HEK293 (cell line): Measurements from ENCODE around the gene CEMIP2.

Experiments used
- CTCF ChIA-PET: fragments of 350-600 bp; formaldehyde crosslinking; extraction: SDS; loops from one replicate; lab custom pipeline; 2021; ENCODE audit warnings: antibody characterized with exemption; lab: Yijun Ruan, JAX
- POLR2A ChIA-PET: fragments of 300-600 bp; formaldehyde crosslinking; extraction: SDS; loops from one replicate; lab custom pipeline; 2020; ENCODE audit warnings: antibody characterized with exemption, inconsistent platforms; lab: Yijun Ruan, JAX
- H3K27ac ChIP-seq: fragments of 200-500 bp; sonication (Bioruptor generic); 2 replicates; pipeline ENCODE4 v1.5.1; 2014; ENCODE audit warnings: low read depth, low read length, control low read depth, inconsistent platforms; ENCODE audit errors: extremely low read depth
- H3K36me3 ChIP-seq, 2 experiments: fragments of 200-500 bp in 1 of 2; sonication (Bioruptor generic) in 1 of 2; 1 replicate in 1 of 2; 2 replicates in 1 of 2; pipeline ENCODE4 v1.5.1; 2014 to 2017; ENCODE audit warnings: inconsistent platforms in 2 of 2, low read length in 2 of 2; ENCODE audit not compliant: control insufficient read depth in 2 of 2, insufficient read depth in 1 of 2
- H3K4me1 ChIP-seq: fragments of 200-500 bp; sonication (Bioruptor generic); 2 replicates; pipeline ENCODE4 v1.5.1; 2014; ENCODE audit warnings: mild to moderate bottlenecking, low read length, inconsistent platforms; ENCODE audit not compliant: control insufficient read depth, insufficient read depth
- H3K4me3 ChIP-seq: 2 replicates; pipeline ENCODE4 v1.5.1; 2011; ENCODE audit warnings: low read depth, mild to moderate bottlenecking, control low read depth, low read length, moderate library complexity
- H3K9me3 ChIP-seq: fragments of 200-500 bp; sonication (Bioruptor generic); 2 replicates; pipeline ENCODE4 v1.5.1; 2014; ENCODE audit warnings: low read depth, low read length, inconsistent platforms; ENCODE audit not compliant: control insufficient read depth, insufficient read depth
- EGR2 ChIP-seq: fragments of 450-650 bp; formaldehyde crosslinking; IDR thresholded peaks from 2 replicates; pipeline ENCODE4 v1.5.1; 2016; ENCODE audit warnings: low read depth, missing biosample characterization, missing genetic modification characterization
- FEZF1 ChIP-seq: fragments of 450-650 bp; formaldehyde crosslinking; IDR thresholded peaks from 2 replicates; pipeline ENCODE4 v1.5.1; 2016; ENCODE audit warnings: missing biosample characterization, missing genetic modification characterization
- IKZF3 ChIP-seq: fragments of 450-650 bp; IDR thresholded peaks from 2 replicates; pipeline ENCODE4 v1.5.0; 2018; ENCODE audit warnings: missing biosample characterization, mild to moderate bottlenecking, missing genetic modification characterization, moderate library complexity
- KLF8 ChIP-seq: fragments of 450-650 bp; formaldehyde crosslinking; IDR thresholded peaks from 2 replicates; pipeline ENCODE4 v1.5.1; 2016; ENCODE audit warnings: missing biosample characterization, missing genetic modification characterization
- MYNN ChIP-seq: fragments of 450-650 bp; formaldehyde crosslinking; IDR thresholded peaks from 2 replicates; pipeline ENCODE4 v1.5.1; 2016; ENCODE audit warnings: missing biosample characterization, missing genetic modification characterization, borderline replicate concordance
- RBAK ChIP-seq: fragments of 450-650 bp; formaldehyde crosslinking; IDR thresholded peaks from 2 replicates; pipeline ENCODE4 v1.5.1; 2016; ENCODE audit warnings: missing biosample characterization, missing genetic modification characterization
- TCF7L2 ChIP-seq: IDR thresholded peaks from 2 replicates; pipeline ENCODE4 v1.6.1; 2011; ENCODE audit warnings: low read depth, mild to moderate bottlenecking, inconsistent platforms, low read length, moderate library complexity, borderline replicate concordance
- TRIM28 ChIP-seq: IDR thresholded peaks from 2 replicates; pipeline ENCODE4 v1.6.1; 2011; ENCODE audit warnings: low read length, control low read depth, borderline replicate concordance
- WT1 ChIP-seq: fragments of 450-650 bp; formaldehyde crosslinking; IDR thresholded peaks from 2 replicates; pipeline ENCODE4 v1.5.1; 2016; ENCODE audit warnings: missing biosample characterization, missing genetic modification characterization
- ZBTB6 ChIP-seq: fragments of 450-650 bp; formaldehyde crosslinking; IDR thresholded peaks from 2 replicates; pipeline ENCODE4 v1.5.1; 2017; ENCODE audit warnings: missing biosample characterization, missing genetic modification characterization
- ZFHX2 ChIP-seq: fragments of 450-650 bp; formaldehyde crosslinking; conservative IDR thresholded peaks from 2 replicates; pipeline ENCODE4 v1.5.1; 2016; ENCODE audit warnings: missing biosample characterization, missing genetic modification characterization
- ZIC2 ChIP-seq: fragments of 450-650 bp; formaldehyde crosslinking; IDR thresholded peaks from 2 replicates; pipeline ENCODE4 v1.5.1; 2016; ENCODE audit warnings: missing biosample characterization, missing genetic modification characterization
- ZNF211 ChIP-seq: fragments of 450-650 bp; formaldehyde crosslinking; IDR thresholded peaks from 2 replicates; pipeline ENCODE4 v1.5.1; 2016; ENCODE audit warnings: low read depth, missing biosample characterization, missing genetic modification characterization
- ZNF362 ChIP-seq: fragments of 450-650 bp; formaldehyde crosslinking; IDR thresholded peaks from 2 replicates; pipeline ENCODE4 v1.5.1; 2016; ENCODE audit warnings: missing biosample characterization, missing genetic modification characterization
- ZNF473 ChIP-seq: fragments of 450-650 bp; formaldehyde crosslinking; IDR thresholded peaks from 2 replicates; pipeline ENCODE4 v1.5.1; 2017; ENCODE audit warnings: missing biosample characterization, missing genetic modification characterization
- ZNF548 ChIP-seq: fragments of 450-650 bp; formaldehyde crosslinking; IDR thresholded peaks from 2 replicates; pipeline ENCODE4 v1.5.1; 2016; ENCODE audit warnings: missing biosample characterization, missing genetic modification characterization
- ZNF571 ChIP-seq: fragments of 450-650 bp; formaldehyde crosslinking; IDR thresholded peaks from 2 replicates; pipeline ENCODE4 v1.5.0; 2017; ENCODE audit warnings: missing biosample characterization, missing genetic modification characterization
- ZNF626 ChIP-seq: fragments of 450-650 bp; sonication (Bioruptor Pico); formaldehyde crosslinking; IDR thresholded peaks from 2 replicates; pipeline ENCODE4 v1.5.1; 2018; ENCODE audit warnings: missing biosample characterization, missing genetic modification characterization, inconsistent platforms
- ZNF629 ChIP-seq: fragments of 450-650 bp; formaldehyde crosslinking; IDR thresholded peaks from 2 replicates; pipeline ENCODE4 v1.5.1; 2017; ENCODE audit warnings: missing biosample characterization, missing genetic modification characterization
- ZNF670 ChIP-seq: fragments of 450-650 bp; formaldehyde crosslinking; IDR thresholded peaks from 2 replicates; pipeline ENCODE4 v1.5.1; 2016; ENCODE audit warnings: missing biosample characterization, missing genetic modification characterization, low read depth
- ZNF707 ChIP-seq: fragments of 450-650 bp; formaldehyde crosslinking; IDR thresholded peaks from 2 replicates; pipeline ENCODE4 v1.5.1; 2016; ENCODE audit warnings: missing biosample characterization, missing genetic modification characterization
- ZNF76 ChIP-seq: fragments of 450-650 bp; formaldehyde crosslinking; IDR thresholded peaks from 2 replicates; pipeline ENCODE4; 2016; ENCODE audit warnings: low read depth, missing biosample characterization, missing genetic modification characterization, borderline replicate concordance
- ZNF843 ChIP-seq: fragments of 450-650 bp; formaldehyde crosslinking; IDR thresholded peaks from 2 replicates; pipeline ENCODE4 v1.5.1; 2016; ENCODE audit warnings: missing biosample characterization, missing genetic modification characterization
- ZSCAN23 ChIP-seq: fragments of 450-650 bp; formaldehyde crosslinking; IDR thresholded peaks from 2 replicates; pipeline ENCODE4 v1.5.1; 2016; ENCODE audit warnings: missing biosample characterization, missing genetic modification characterization
- ZSCAN30 ChIP-seq: fragments of 450-650 bp; IDR thresholded peaks from 2 replicates; pipeline ENCODE4 v1.5.1; 2018; ENCODE audit warnings: missing biosample characterization, mild to moderate bottlenecking, missing genetic modification characterization, moderate library complexity
- ZXDB ChIP-seq: fragments of 450-650 bp; formaldehyde crosslinking; IDR thresholded peaks from 2 replicates; pipeline ENCODE4 v1.5.1; 2016; ENCODE audit warnings: missing biosample characterization, missing genetic modification characterization
- TF ChIP-seq, protein P1 (sequence below): fragments of 450-650 bp; formaldehyde crosslinking; IDR thresholded peaks from 2 replicates; pipeline ENCODE4 v1.5.1; 2017; ENCODE audit warnings: missing biosample characterization, missing genetic modification characterization
- TF ChIP-seq, protein P2 (sequence below): fragments of 450-650 bp; formaldehyde crosslinking; IDR thresholded peaks from 2 replicates; pipeline ENCODE4 v1.5.1; 2016; ENCODE audit warnings: missing biosample characterization, missing genetic modification characterization

CEMIP2 gene

DNA sequence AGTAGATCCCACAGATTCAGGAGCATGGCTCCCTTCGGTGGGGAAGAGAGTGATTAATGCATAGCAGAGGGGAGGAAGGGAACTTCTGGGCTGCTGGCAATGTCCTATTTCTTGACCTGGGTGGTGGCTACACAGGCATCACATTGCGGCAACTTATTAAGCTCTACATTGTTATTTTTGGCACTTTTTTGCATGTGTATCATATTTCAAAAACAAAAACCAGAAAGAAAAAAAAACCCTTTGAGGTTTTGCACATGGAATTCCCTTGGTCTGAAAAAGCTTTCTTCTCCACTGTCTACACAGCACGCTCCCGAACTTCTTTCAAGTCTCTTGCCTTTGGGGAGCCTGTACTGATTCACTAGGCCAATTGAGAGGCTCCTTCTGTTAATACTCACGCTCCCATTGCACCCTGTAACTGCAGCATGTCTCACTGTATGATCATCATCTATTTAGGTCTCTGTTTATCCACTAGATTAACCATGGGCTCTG lies 25.1 kb downstream of the CEMIP2 start (continued):
- TF ChIP-seq IKZF3 (no peak), ZNF362 (tag by site-specific recombination) (no peak), WT1 (tag by site-specific recombination) (no peak), ZNF707 (tag by site-specific recombination) (no peak), ZSCAN23 (tag by site-specific recombination) (no peak), ZNF76 (tag by site-specific recombination) (no peak), KLF8 (tag by site-specific recombination) (no peak), RBAK (tag by site-specific recombination) (no peak), ZNF626 (no peak)

GRCh38 chr9:71742703-71743102 lies 25.6 kb downstream of the CEMIP2 start:
- no peak overlapping the region for H3K4me3 ChIP-seq
- TF ChIP-seq ZBTB6 (tag by site-specific recombination) (no peak), ZNF211 (tag by site-specific recombination) (no peak), ZSCAN30 (tag by site-specific recombination) (no peak), ZNF548 (tag by site-specific recombination) (no peak), ZNF473 (tag by site-specific recombination) (no peak), ZNF571 (tag by site-specific recombination) (no peak), ZNF670 (no peak), ZNF843 (no peak), FEZF1 (tag by site-specific recombination) (no peak)
- TF ChIP-seq, all 188 proteins: peak for 0
- CTCF ChIA-PET: interaction anchor here (0.6 kb wide), 1 partner anchor 26 kb away, joined by 3 read pairs; no protein-coding TSS in a partner anchor
- Histone ChIP-seq H3K9me3 (no peaks in the 10 kb centered on the region), H3K36me3 (peaks cover 0 to 13% of the 10 kb centered on the region in 2 experiments; a peak in 2 of 3 replicates), H3K4me1 (peaks cover 14% of the 10 kb centered on the region), H3K27ac (0 out of 2 replicates have a peak overlapping the region, but pooled peaks have one; percentile 16)
- POLR2A ChIA-PET: interaction anchor here (1.4 kb wide), 1 partner anchor 25 kb away, joined by 5 read pairs; the partner anchor contains the start of gene CEMIP2

- H3K4me3 ChIP-seq: no peak overlapping the region
- peaks cover 0 to 13% of the 10 kb centered on the region in 2 experiments; a peak in 2 of 3 replicates for H3K36me3 ChIP-seq
- H3K4me1 ChIP-seq: peaks cover 14% of the 10 kb centered on the region
- TF ChIP-seq MYNN (tag by site-specific recombination) (no peak), ZNF629 (tag by site-specific recombination) (0 out of 2 replicates have a peak, but pooled peaks have one; percentile 13), TCF7L2 (peak; percentile 95), FEZF1 (tag by site-specific recombination) (peak; percentile 26; the same call in 1 of the 2 replicates), ZIC2 (tag by site-specific recombination) (no peak), EGR2 (tag by site-specific recombination) (peak; percentile 49), ZXDB (tag by site-specific recombination) (0 out of 2 replicates have a peak, but pooled peaks have one; percentile 44), ZFHX2 (tag by site-specific recombination) (peak; percentile 49), TRIM28 (peak; percentile 62; the same call in 1 of the 2 replicates)
- TF ChIP-seq, protein P1, sequence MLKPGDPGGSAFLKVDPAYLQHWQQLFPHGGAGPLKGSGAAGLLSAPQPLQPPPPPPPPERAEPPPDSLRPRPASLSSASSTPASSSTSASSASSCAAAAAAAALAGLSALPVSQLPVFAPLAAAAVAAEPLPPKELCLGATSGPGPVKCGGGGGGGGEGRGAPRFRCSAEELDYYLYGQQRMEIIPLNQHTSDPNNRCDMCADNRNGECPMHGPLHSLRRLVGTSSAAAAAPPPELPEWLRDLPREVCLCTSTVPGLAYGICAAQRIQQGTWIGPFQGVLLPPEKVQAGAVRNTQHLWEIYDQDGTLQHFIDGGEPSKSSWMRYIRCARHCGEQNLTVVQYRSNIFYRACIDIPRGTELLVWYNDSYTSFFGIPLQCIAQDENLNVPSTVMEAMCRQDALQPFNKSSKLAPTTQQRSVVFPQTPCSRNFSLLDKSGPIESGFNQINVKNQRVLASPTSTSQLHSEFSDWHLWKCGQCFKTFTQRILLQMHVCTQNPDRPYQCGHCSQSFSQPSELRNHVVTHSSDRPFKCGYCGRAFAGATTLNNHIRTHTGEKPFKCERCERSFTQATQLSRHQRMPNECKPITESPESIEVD (tag by site-specific recombination): peak; percentile 84
- TF ChIP-seq, protein P2, sequence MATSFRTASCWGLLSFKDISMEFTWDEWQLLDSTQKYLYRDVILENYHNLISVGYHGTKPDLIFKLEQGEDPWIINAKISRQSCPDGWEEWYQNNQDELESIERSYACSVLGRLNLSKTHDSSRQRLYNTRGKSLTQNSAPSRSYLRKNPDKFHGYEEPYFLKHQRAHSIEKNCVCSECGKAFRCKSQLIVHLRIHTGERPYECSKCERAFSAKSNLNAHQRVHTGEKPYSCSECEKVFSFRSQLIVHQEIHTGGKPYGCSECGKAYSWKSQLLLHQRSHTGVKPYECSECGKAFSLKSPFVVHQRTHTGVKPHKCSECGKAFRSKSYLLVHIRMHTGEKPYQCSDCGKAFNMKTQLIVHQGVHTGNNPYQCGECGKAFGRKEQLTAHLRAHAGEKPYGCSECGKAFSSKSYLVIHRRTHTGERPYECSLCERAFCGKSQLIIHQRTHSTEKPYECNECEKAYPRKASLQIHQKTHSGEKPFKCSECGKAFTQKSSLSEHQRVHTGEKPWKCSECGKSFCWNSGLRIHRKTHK: no peak
- TF ChIP-seq, all 188 proteins: peak for 8
- ChIA-PET CTCF (interaction anchor here (0.6 to 0.9 kb wide), 4 partner anchors 9 to 125 kb away, joined by 3 to 5 read pairs (median 4); no protein-coding TSS in a partner anchor), POLR2A (interaction anchor here (1.4 kb wide), 1 partner anchor 26 kb away, joined by 5 read pairs; the partner anchor contains the start of gene CEMIP2)
- no peaks in the 10 kb centered on the region for H3K9me3 ChIP-seq
- peak overlapping the region; percentile 34 for H3K27ac ChIP-seq
Observed at GRCh38 chr9:71741926-71742648, 26.2 kb downstream of the CEMIP2 start.
